ENCODE measurements around the gene FASLG. TPM values are rescaled to one million over a fixed set of nuclear protein-coding genes. Genes with fewer than 3 reads are reported as not detected.

The FASLG gene
- total RNA-seq, 1 experiment from 2014 or later = not detected

DNA sequence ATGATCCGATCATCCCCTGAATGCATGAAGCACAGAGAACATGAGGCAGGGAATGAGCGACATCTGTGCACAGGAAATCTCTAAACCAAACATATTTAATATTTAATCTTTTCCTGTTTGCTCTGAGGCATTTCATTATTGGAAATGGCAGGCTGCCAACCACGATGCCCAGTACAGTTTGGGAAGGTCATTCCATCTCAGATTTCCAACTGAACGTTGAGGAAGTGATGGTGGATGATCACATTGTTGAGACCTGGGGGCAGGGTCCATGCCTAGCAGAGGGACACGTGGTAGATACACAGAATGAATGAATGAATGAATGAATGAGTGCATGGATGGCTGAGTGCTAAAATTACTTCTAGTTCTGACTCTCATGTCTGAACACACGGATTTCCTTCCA is 15.9 kb upstream of the FASLG start:
- ATAC-seq (no peak), DNase-seq (ENCODE audit: low read depth, low spot score) (no peak)
- intact Hi-C loops (cut with micrococcal nuclease; ENCODE audit: unreplicated experiment) = no loop called here
- H3K4me3 ChIP-seq (ENCODE audit: low read depth in 2 of 2, low read length in 2 of 2) = no peak overlapping the region
- no peaks in the 10 kb centered on the region for H3K4me1 ChIP-seq (ENCODE audit: control insufficient read depth, insufficient read depth, low read length)
- H3K9me3 ChIP-seq (ENCODE audit: control insufficient read depth, insufficient read depth, low read depth, low read length) = no peaks in the 10 kb centered on the region
- TF ChIP-seq POLR2AphosphoS5 (IDR thresholded peaks at IDR 0.05; ENCODE audit: low read depth, low read length) (no peak), TCF7L2 (IDR thresholded peaks at IDR 0.05; ENCODE audit: low read depth, low read length) (no peak), SIN3A (IDR thresholded peaks at IDR 0.05; ENCODE audit: borderline replicate concordance, insufficient read depth, low read depth, low read length) (no peak)
- TF ChIP-seq, protein P1, sequence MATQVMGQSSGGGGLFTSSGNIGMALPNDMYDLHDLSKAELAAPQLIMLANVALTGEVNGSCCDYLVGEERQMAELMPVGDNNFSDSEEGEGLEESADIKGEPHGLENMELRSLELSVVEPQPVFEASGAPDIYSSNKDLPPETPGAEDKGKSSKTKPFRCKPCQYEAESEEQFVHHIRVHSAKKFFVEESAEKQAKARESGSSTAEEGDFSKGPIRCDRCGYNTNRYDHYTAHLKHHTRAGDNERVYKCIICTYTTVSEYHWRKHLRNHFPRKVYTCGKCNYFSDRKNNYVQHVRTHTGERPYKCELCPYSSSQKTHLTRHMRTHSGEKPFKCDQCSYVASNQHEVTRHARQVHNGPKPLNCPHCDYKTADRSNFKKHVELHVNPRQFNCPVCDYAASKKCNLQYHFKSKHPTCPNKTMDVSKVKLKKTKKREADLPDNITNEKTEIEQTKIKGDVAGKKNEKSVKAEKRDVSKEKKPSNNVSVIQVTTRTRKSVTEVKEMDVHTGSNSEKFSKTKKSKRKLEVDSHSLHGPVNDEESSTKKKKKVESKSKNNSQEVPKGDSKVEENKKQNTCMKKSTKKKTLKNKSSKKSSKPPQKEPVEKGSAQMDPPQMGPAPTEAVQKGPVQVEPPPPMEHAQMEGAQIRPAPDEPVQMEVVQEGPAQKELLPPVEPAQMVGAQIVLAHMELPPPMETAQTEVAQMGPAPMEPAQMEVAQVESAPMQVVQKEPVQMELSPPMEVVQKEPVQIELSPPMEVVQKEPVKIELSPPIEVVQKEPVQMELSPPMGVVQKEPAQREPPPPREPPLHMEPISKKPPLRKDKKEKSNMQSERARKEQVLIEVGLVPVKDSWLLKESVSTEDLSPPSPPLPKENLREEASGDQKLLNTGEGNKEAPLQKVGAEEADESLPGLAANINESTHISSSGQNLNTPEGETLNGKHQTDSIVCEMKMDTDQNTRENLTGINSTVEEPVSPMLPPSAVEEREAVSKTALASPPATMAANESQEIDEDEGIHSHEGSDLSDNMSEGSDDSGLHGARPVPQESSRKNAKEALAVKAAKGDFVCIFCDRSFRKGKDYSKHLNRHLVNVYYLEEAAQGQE (IDR thresholded peaks at IDR 0.05; ENCODE audit: insufficient read depth in 1 of 2, low read depth in 2 of 2, low read length in 1 of 2) = no peak
- TF ChIP-seq, protein P2, sequence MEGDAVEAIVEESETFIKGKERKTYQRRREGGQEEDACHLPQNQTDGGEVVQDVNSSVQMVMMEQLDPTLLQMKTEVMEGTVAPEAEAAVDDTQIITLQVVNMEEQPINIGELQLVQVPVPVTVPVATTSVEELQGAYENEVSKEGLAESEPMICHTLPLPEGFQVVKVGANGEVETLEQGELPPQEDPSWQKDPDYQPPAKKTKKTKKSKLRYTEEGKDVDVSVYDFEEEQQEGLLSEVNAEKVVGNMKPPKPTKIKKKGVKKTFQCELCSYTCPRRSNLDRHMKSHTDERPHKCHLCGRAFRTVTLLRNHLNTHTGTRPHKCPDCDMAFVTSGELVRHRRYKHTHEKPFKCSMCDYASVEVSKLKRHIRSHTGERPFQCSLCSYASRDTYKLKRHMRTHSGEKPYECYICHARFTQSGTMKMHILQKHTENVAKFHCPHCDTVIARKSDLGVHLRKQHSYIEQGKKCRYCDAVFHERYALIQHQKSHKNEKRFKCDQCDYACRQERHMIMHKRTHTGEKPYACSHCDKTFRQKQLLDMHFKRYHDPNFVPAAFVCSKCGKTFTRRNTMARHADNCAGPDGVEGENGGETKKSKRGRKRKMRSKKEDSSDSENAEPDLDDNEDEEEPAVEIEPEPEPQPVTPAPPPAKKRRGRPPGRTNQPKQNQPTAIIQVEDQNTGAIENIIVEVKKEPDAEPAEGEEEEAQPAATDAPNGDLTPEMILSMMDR (IDR thresholded peaks at IDR 0.05) = no peak
- in situ Hi-C loops (cut with HindIII; ENCODE audit: low pct_unique_long_range_greater_than_20kb, low sequenced_read_pairs) = no loop called here
- H3K27ac ChIP-seq (ENCODE audit: low read length) = no peak overlapping the region
- H3K27me3 ChIP-seq (ENCODE audit: control insufficient read depth, insufficient read depth, low read length) = no peaks in the 10 kb centered on the region
- ChIA-PET CTCF (no interaction called here), POLR2A (no interaction called here)
- no TSS peak for BruUV-seq (replicated peaks)
- H3K36me3 ChIP-seq (ENCODE audit: control insufficient read depth, insufficient read depth, low read length) = no peaks in the 10 kb centered on the region

DNA sequence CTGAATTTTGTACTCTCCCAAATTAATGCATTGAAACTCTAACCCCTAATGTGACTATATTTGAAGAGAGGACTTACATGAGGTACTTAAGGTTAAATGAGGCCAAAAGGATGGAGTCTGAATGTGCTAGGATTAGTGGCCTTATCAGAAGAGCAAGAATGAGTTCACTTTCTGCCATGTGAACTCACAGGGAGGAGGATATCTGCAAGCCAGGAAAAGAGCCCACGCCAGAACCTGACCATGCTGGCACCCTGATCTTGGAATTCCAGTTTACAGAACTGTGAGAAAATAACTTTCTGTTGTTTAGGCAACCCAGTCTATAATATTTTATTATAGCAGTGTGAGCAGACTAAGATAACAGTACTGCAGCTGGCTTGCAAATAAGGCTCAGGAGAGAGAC is 12.2 kb upstream of the FASLG start:
- ChIA-PET CTCF (no interaction called here), POLR2A (no interaction called here)
- TF ChIP-seq, protein P1 (IDR thresholded peaks at IDR 0.05; ENCODE audit: insufficient read depth in 1 of 2, low read depth in 2 of 2, low read length in 1 of 2) = no peak
- TF ChIP-seq POLR2AphosphoS5 (IDR thresholded peaks at IDR 0.05; ENCODE audit: low read depth, low read length) (no peak), SIN3A (IDR thresholded peaks at IDR 0.05; ENCODE audit: borderline replicate concordance, insufficient read depth, low read depth, low read length) (no peak), TCF7L2 (IDR thresholded peaks at IDR 0.05; ENCODE audit: low read depth, low read length) (no peak)
- TF ChIP-seq, protein P2 (IDR thresholded peaks at IDR 0.05) = no peak
- intact Hi-C loops (cut with micrococcal nuclease; ENCODE audit: unreplicated experiment) = no loop called here
- no peaks in the 10 kb centered on the region for H3K36me3 ChIP-seq (ENCODE audit: control insufficient read depth, insufficient read depth, low read length)
- no peaks in the 10 kb centered on the region for H3K9me3 ChIP-seq (ENCODE audit: control insufficient read depth, insufficient read depth, low read depth, low read length)
- in situ Hi-C loops (cut with HindIII; ENCODE audit: low pct_unique_long_range_greater_than_20kb, low sequenced_read_pairs) = no loop called here
- H3K27ac ChIP-seq (ENCODE audit: low read length) = no peak overlapping the region
- H3K4me1 ChIP-seq (ENCODE audit: control insufficient read depth, insufficient read depth, low read length) = no peaks in the 10 kb centered on the region
- no TSS peak for BruUV-seq (replicated peaks)
- DNase-seq (ENCODE audit: low read depth, low spot score) (no peak), ATAC-seq (no peak)
- H3K4me3 ChIP-seq (ENCODE audit: low read depth in 2 of 2, low read length in 2 of 2) = no peak overlapping the region
- H3K27me3 ChIP-seq (ENCODE audit: control insufficient read depth, insufficient read depth, low read length) = no peaks in the 10 kb centered on the region
